ENCODE measurements around the gene SPATA31C2.
"Not testable (repeated sequence)": the region's sequence is repeated elsewhere in the genome, so short reads cannot be mapped to it uniquely, and the experiment has no call there.

Gene SPATA31C2

GRCh38 chr9:88127700-88128300, 10.5 kb downstream of the SPATA31C2 start:
- DNase-seq (ENCODE audit: low read depth, low spot score) = not testable (repeated sequence)

- not testable (repeated sequence) for DNase-seq (ENCODE audit: low read depth, low spot score)
Observed at GRCh38 chr9:88123413-88123812, 14.9 kb downstream of the SPATA31C2 start.

- DNase-seq (ENCODE audit: low read depth, low spot score) = not testable (repeated sequence)
Observed at GRCh38 chr9:88118121-88118520, 20.2 kb downstream of the SPATA31C2 start.

GRCh38 chr9:88114968-88115612, 23.2 kb downstream of the SPATA31C2 start:
- not testable (repeated sequence) for DNase-seq (ENCODE audit: low read depth, low spot score)

- not testable (repeated sequence) for DNase-seq (ENCODE audit: low read depth, low spot score)
Observed at GRCh38 chr9:88114283-88114967, 23.9 kb downstream of the SPATA31C2 start.

- not testable (repeated sequence) for DNase-seq (ENCODE audit: low read depth, low spot score)
Observed at GRCh38 chr9:88113156-88114130, 24.8 kb downstream of the SPATA31C2 start.

GRCh38 chr9:88110026-88110425, 28.2 kb downstream of the SPATA31C2 start:
- no peak for DNase-seq (ENCODE audit: low read depth, low spot score)

GRCh38 chr9:88108779-88109178, 29.5 kb downstream of the SPATA31C2 start:
- DNase-seq (ENCODE audit: low read depth, low spot score) = no peak

- peak; percentile 20 for DNase-seq (ENCODE audit: low read depth, low spot score)
Observed at GRCh38 chr9:88106492-88106891, 31.8 kb downstream of the SPATA31C2 start.

- peak; percentile 29 for DNase-seq (ENCODE audit: low read depth, low spot score)
Observed at GRCh38 chr9:88092797-88093331, 45.4 kb downstream of the SPATA31C2 start.

- peak; percentile 77 for DNase-seq (ENCODE audit: low read depth, low spot score)
Observed at GRCh38 chr9:88090151-88090581, 48.1 kb downstream of the SPATA31C2 start.

- DNase-seq (ENCODE audit: low read depth, low spot score) = no peak
Observed at GRCh38 chr9:88087906-88088305, 50.4 kb downstream of the SPATA31C2 start.

GRCh38 chr9:88085476-88085875, 52.8 kb downstream of the SPATA31C2 start:
- no peak for DNase-seq (ENCODE audit: low read depth, low spot score)

- DNase-seq (ENCODE audit: low read depth, low spot score) = no peak
Observed at GRCh38 chr9:88084357-88085183, 53.7 kb downstream of the SPATA31C2 start.
